HEK293T (cell line): ENCODE results near the gene TRPM3.

Source experiments
- CTCF ChIA-PET: fragments of 350-600 bp; formaldehyde crosslinking; extraction: SDS; loops from one replicate; lab custom pipeline; 2021; ENCODE audit warnings: antibody characterized with exemption, inconsistent platforms; lab: Yijun Ruan, JAX
- POLR2A ChIA-PET: fragments of 350-600 bp; formaldehyde crosslinking; extraction: SDS; loops from one replicate; lab custom pipeline; 2020; ENCODE audit warnings: antibody characterized with exemption, inconsistent platforms; lab: Yijun Ruan, JAX
- DNase-seq: peaks from one replicate; pipeline ENCODE4 v3.0.0; 2012; ENCODE audit warnings: mixed read lengths; ENCODE audit errors: extremely low spot score
- ARNT ChIP-seq: fragments of 450-650 bp; IDR thresholded peaks from 2 replicates; pipeline ENCODE4 v1.6.1; 2017; ENCODE audit warnings: mild to moderate bottlenecking
- BHLHE40 ChIP-seq: fragments of 450-650 bp; IDR thresholded peaks from 2 replicates; pipeline ENCODE4 v1.6.1; 2016; ENCODE audit warnings: mild to moderate bottlenecking, moderate library complexity, borderline replicate concordance
- CTBP1 ChIP-seq: fragments of 450-650 bp; IDR thresholded peaks from 2 replicates; pipeline ENCODE4 v1.6.1; 2016; ENCODE audit warnings: borderline replicate concordance
- ELF4 ChIP-seq: fragments of 450-650 bp; IDR thresholded peaks from 2 replicates; pipeline ENCODE4 v1.6.1; 2017; ENCODE audit warnings: antibody characterized with exemption
- FOXA1 ChIP-seq: fragments of 450-650 bp; IDR thresholded peaks from 2 replicates; pipeline ENCODE4 v1.6.1; 2016; ENCODE audit warnings: mild to moderate bottlenecking
- FOXK2 ChIP-seq: fragments of 450-650 bp; IDR thresholded peaks from 2 replicates; pipeline ENCODE4 v1.6.1; 2016; ENCODE audit warnings: mild to moderate bottlenecking
- FOXM1 ChIP-seq: fragments of 450-650 bp; IDR thresholded peaks from 2 replicates; pipeline ENCODE4 v1.6.1; 2017; ENCODE audit warnings: mild to moderate bottlenecking, borderline replicate concordance
- HDGF ChIP-seq: fragments of 450-650 bp; IDR thresholded peaks from 2 replicates; pipeline ENCODE4 v1.6.1; 2017; ENCODE audit warnings: antibody characterized with exemption, borderline replicate concordance
- L3MBTL2 ChIP-seq: fragments of 450-650 bp; conservative IDR thresholded peaks from 2 replicates; pipeline ENCODE4 v1.6.1; 2016; ENCODE audit warnings: mild to moderate bottlenecking
- LEF1 ChIP-seq: fragments of 450-650 bp; IDR thresholded peaks from 2 replicates; pipeline ENCODE4 v1.6.1; 2017; ENCODE audit warnings: mild to moderate bottlenecking, borderline replicate concordance
- NFRKB ChIP-seq: fragments of 450-650 bp; IDR thresholded peaks from 2 replicates; pipeline ENCODE4 v1.6.1; 2016; ENCODE audit warnings: mild to moderate bottlenecking, moderate library complexity
- PKNOX1 ChIP-seq: fragments of 450-650 bp; IDR thresholded peaks from 2 replicates; pipeline ENCODE4 v1.6.1; 2016
- SP1 ChIP-seq: fragments of 450-650 bp; IDR thresholded peaks from 2 replicates; pipeline ENCODE4 v1.6.1; 2017
- SUZ12 ChIP-seq: fragments of 450-650 bp; IDR thresholded peaks from 2 replicates; pipeline ENCODE4 v1.6.1; 2016; ENCODE audit warnings: mild to moderate bottlenecking
- TARDBP ChIP-seq: fragments of 450-650 bp; IDR thresholded peaks from 2 replicates; pipeline ENCODE4 v1.6.1; 2016
- ZNF384 ChIP-seq: fragments of 450-650 bp; IDR thresholded peaks from 2 replicates; pipeline ENCODE4 v1.6.1; 2016

Gene TRPM3

GRCh38 chr9:70569791-70570190 is 551.6 kb downstream of the TRPM3 start:
- DNase-seq = no peak
- TF ChIP-seq LEF1 (no peak), FOXK2 (no peak), L3MBTL2 (no peak), ELF4 (no peak), ARNT (no peak), NFRKB (no peak), PKNOX1 (no peak), BHLHE40 (no peak), CTBP1 (no peak), FOXA1 (no peak), FOXM1 (no peak), SUZ12 (no peak), SP1 (no peak)
- CTCF ChIA-PET = no interaction called here
- POLR2A ChIA-PET = no interaction called here

DNA sequence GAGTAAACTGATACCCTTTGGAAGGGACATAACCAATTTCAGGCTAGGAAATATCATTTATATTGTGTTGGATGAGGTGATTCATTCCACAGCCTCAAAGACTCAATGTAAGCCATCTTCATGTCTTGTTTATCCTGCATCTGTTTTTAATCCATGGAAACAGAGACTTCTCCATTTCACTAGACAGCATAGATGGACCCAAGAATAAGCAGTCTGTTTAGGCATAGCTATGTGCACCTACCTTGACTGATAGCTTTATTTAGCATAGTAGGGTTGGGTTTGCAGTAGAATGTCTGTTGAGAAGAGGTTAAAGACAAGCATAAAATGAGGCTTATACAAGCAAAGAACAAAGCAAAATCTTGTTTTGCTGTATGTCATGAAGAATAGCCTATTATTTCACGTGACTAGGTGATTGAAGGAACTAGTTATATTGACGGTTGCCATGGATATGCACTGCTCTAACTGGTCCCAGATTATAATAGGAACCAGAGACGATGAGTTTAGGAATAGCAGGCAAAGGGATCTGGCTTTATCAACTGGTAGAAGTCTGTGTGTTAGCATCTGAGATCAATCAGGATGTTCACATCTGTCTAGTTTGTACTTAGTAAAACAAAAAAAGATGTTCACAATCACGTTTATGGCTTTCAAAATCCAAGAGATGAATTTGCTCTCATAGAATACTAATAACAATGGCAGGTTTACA is 552.2 kb downstream of the TRPM3 start:
- TF ChIP-seq SUZ12 (no peak), ZNF384 (no peak), LEF1 (no peak), FOXK2 (no peak), HDGF (no peak), FOXA1 (no peak), L3MBTL2 (no peak), ARNT (no peak), CTBP1 (no peak)
- CTCF ChIA-PET = no interaction called here
- no peak for DNase-seq

GRCh38 chr9:70567511-70567910 is 553.9 kb downstream of the TRPM3 start:
- ChIA-PET CTCF (no interaction called here), POLR2A (no interaction called here)
- TF ChIP-seq CTBP1 = no peak
- no peak for TF ChIP-seq NFRKB
- no peak for TF ChIP-seq ELF4
- TF ChIP-seq BHLHE40 = no peak
- TF ChIP-seq SUZ12 = no peak
- TF ChIP-seq PKNOX1 = no peak
- no peak for TF ChIP-seq FOXM1
- TF ChIP-seq FOXA1 = no peak
- no peak for TF ChIP-seq HDGF
- TF ChIP-seq SP1 = no peak
- TF ChIP-seq LEF1 = no peak
- TF ChIP-seq ZNF384 = no peak
- no peak for TF ChIP-seq TARDBP
- TF ChIP-seq L3MBTL2 = no peak
- TF ChIP-seq ARNT = no peak
- TF ChIP-seq FOXK2 = no peak
- DNase-seq = no peak

More for the DNA sequence above, 552.2 kb downstream of the TRPM3 start:
- POLR2A ChIA-PET = no interaction called here

DNA sequence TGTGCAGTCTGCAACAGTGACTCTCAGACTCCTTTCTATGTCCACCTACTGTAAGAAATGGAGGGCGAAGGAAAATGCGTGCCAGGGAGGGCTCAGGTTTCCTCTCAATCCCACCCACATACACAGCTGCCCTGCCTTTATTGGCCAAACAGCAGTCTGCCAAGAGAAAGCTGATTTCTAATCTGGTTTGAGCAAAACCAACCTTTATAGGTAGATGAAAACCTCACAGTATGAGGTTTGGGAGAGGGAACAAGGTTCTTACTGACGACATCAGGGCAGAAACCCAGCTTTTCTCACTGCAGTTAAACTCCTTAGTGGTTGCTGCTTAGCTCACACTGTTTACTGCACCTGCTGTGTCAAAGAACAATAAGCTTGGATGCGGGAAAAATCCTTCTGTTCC is 554.7 kb downstream of the TRPM3 start:
- ChIA-PET POLR2A (no interaction called here), CTCF (no interaction called here)
- TF ChIP-seq CTBP1 (no peak), TARDBP (no peak), L3MBTL2 (no peak), FOXK2 (no peak), SUZ12 (no peak), ARNT (no peak), BHLHE40 (no peak), SP1 (no peak), ELF4 (no peak), FOXM1 (no peak), HDGF (no peak), LEF1 (no peak)
- no peak for DNase-seq

GRCh38 chr9:70566066-70566465 is 555.4 kb downstream of the TRPM3 start:
- no peak for DNase-seq
- ChIA-PET CTCF (no interaction called here), POLR2A (no interaction called here)
- TF ChIP-seq L3MBTL2 (no peak), SUZ12 (no peak), SP1 (no peak)

DNA sequence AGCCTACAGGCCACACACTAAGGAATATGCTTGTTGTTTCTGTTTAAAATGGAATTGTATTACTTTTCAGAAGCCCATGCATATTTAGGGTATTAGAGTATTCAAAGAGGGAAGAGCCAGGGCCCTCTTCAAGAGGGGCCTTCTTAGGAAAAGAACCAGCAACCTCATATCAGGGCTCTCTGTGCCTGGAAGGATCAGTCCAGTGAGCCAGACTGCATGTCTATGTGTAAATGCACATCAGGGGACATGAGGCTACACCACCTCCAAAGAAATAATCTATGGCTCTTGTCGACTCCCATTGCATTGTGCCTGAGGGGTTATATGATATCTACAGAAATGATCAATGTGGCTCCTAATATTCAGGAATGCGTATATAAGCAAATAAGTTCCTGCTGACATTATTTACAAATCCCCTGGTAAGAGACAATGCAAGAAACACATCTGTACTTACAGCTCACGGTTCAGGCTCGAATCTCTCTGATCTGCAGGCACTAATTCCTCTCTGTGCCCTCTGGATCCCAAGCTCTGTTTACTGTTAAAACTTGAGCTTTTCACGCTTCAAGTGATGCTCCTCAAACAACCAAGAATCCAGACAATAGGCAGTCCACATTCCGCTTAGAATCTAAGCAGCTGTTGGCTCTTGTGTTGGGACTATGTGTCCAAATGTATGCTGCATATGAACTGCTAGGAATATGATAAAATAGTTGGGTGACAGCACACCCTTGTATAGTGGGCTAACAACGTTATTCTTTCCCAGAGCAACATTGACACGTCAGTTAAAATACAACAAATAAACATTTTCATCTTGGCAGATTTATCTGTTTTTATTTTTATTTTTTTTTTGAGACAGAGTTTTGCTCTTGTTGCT is 556.7 kb downstream of the TRPM3 start:
- POLR2A ChIA-PET = no interaction called here
- CTCF ChIA-PET = no interaction called here
- TF ChIP-seq PKNOX1 (no peak), FOXM1 (no peak), LEF1 (no peak), FOXA1 (no peak), BHLHE40 (no peak), ELF4 (no peak), TARDBP (no peak), HDGF (no peak), ARNT (no peak)
- no peak for DNase-seq
